ENCODE results near the gene FAM217A. TPM values are rescaled to one million over a fixed set of nuclear protein-coding genes. Genes with fewer than 3 reads are reported as not detected.
A peak's percentile ranks its signal among the peaks of the same experiment; 100 is the strongest.

The FAM217A gene
- total RNA-seq, 1 donor from 2014 or later = not detected

DNA sequence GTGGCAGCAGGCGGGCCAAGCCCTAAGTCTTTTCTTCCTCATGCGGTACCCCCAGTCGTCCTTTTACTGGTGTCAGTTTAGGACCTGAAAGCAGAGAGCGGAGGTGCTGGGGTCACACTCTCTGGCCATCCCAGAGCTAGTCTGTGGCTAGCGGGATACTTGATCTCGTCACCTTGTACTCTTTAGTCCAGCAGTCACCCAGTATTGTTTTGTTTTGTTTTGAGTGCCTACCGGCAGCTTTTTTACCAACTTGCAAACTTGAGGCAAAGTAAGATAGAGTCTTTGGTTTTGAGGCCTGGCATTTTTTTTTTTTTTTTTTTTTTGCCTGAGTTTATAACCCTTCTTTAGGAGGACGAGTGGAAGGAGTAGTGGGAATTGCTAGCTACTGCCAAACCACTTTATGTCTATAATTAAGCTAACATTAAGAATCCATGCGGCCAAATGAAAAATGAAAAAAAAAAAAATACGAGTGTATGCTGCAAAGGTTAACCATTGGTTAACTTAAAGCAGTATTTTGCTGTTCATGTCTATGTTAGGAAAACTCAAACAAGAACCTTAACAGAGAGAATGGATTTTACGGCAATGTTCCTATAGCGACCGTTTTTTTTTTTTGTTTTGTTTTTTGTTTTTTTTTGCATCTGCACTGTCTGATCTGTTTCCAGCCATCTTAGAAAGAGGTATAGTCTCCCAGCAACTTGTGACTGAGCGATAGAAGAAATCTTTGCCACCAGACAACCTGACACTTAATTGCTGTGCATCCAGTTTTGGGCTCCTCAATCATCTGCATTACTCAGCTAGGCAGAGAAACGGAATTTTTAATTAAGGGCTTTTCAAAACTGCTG is 56.9 kb downstream of the FAM217A start:
- no peak for DNase-seq (ENCODE audit: extremely low spot score, unreplicated experiment)
- H3K27ac Mint-ChIP-seq = peak overlapping the region; percentile 96
- H3K36me3 Mint-ChIP-seq = peaks cover 11% of the 10 kb centered on the region
- peaks cover 8% of the 10 kb centered on the region for H3K9me3 Mint-ChIP-seq
- no peaks in the 10 kb centered on the region for H3K27me3 Mint-ChIP-seq
- H3K4me1 Mint-ChIP-seq (ENCODE audit: unreplicated experiment) = peaks cover 47% of the 10 kb centered on the region
- peak overlapping the region; percentile 94 for H3K4me3 Mint-ChIP-seq
- peak; percentile 9 for TF ChIP-seq CTCF (conservative IDR thresholded peaks at IDR 0.05)

DNA sequence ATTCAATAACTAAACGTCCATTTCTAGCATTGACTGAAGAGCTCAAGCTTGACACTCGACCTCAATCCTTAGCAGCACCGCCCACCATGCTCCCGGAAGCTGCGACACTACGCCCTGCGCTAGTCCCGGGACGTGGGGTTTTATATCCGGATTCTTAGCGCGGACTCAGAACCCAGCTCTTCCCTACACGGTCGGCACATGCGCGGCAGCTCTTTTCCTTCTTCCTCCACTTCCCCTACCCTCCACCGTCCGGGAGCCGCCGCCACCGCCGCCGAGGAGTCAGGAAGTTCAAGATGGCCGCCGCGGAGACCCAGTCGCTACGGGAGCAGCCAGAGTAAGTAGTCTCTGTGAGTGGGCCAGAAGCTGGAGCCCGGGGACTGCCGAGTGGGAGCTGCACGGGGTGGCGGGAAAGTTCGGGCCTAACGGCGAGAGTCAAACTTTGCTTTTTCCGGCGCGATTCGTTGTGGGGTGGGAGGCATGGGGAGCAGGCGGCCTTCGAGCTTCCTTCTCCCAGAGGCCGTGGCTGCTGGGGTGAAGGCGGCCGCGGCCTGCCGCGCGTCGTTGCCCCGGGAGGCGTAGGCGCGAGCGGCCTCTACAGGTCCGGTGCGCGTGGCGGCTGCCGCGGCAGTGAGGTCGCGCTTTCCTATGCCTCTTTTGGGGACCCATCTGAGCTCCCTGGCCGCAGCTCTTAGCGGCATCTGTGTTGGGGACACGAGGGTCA is 57.6 kb downstream of the FAM217A start:
- H3K9me3 Mint-ChIP-seq = peaks cover 5% of the 10 kb centered on the region

DNA sequence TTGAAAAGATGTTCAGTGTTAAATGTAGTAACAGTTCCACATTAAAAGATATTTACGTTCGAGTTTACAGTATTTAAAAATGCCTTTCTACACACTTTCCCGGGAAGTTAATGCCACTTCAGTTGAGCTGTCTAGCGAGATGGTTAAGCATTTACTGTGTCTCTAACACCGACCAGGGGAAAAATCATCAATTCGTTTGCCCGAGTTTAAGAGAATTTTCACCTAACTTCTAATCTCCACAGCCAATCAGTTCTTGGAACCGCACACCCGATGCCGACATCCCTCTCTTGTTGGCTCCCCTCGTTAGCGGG is 58.2 kb downstream of the FAM217A start:
- H3K4me1 Mint-ChIP-seq (ENCODE audit: unreplicated experiment) = peaks cover 47% of the 10 kb centered on the region

More for the DNA sequence above, 57.6 kb downstream of the FAM217A start:
- TF ChIP-seq CTCF (conservative IDR thresholded peaks at IDR 0.05) = peak; percentile 39
- peaks cover 42% of the 10 kb centered on the region for H3K4me1 Mint-ChIP-seq (ENCODE audit: unreplicated experiment)
- H3K27ac Mint-ChIP-seq = peak overlapping the region; percentile 96
- H3K27me3 Mint-ChIP-seq = no peaks in the 10 kb centered on the region
- DNase-seq (ENCODE audit: extremely low spot score, unreplicated experiment) = peak; percentile 94
- peak overlapping the region; percentile 94 for H3K4me3 Mint-ChIP-seq
- H3K36me3 Mint-ChIP-seq = peaks cover 4% of the 10 kb centered on the region

DNA sequence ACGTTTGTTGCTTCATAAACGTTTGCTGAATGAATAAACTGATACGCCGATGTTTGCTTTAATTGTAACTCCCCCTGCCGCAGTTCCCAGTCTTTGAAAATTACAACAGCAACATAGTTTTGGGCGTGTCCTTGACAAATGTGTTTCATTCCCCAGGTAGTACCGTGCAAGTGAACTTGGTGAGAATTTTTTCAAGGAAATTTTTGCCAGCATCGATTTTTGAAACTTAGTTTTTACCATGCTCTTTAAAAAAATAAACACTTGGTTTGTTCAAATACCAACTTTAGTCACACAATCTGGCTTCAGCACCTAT is 60.1 kb downstream of the FAM217A start:
- H3K27me3 Mint-ChIP-seq = no peaks in the 10 kb centered on the region
- peaks cover 14% of the 10 kb centered on the region for H3K36me3 Mint-ChIP-seq
- H3K9me3 Mint-ChIP-seq = peaks cover 5% of the 10 kb centered on the region
- peaks cover 46% of the 10 kb centered on the region for H3K4me1 Mint-ChIP-seq (ENCODE audit: unreplicated experiment)
- DNase-seq (ENCODE audit: extremely low spot score, unreplicated experiment) = no peak
- no peak for TF ChIP-seq CTCF (conservative IDR thresholded peaks at IDR 0.05)
- peak overlapping the region; percentile 97 for H3K27ac Mint-ChIP-seq
- peak overlapping the region; percentile 98 for H3K4me3 Mint-ChIP-seq

More for the DNA sequence above, 58.2 kb downstream of the FAM217A start:
- Mint-ChIP-seq H3K4me3 (peak overlapping the region; percentile 94), H3K27me3 (no peaks in the 10 kb centered on the region), H3K9me3 (peaks cover 5% of the 10 kb centered on the region), H3K36me3 (peaks cover 9% of the 10 kb centered on the region), H3K27ac (peak overlapping the region; percentile 96)
- no peak for TF ChIP-seq CTCF (conservative IDR thresholded peaks at IDR 0.05)
- no peak for DNase-seq (ENCODE audit: extremely low spot score, unreplicated experiment)

Other genes with a start within 250 kb of the FAM217A start
- 1.8 and 7.3 TPM in 2 replicates for gene FAM50B, start 229.8 kb downstream of the FAM217A start, total RNA-seq (ENCODE audit: low replicate concordance)
- gene ECI2, start 56.4 kb upstream of the FAM217A start, total RNA-seq (ENCODE audit: low replicate concordance) = 46.2 and 62.9 TPM in 2 replicates